ENCODE data around the gene PCDHB8. TPM values are rescaled to one million over a fixed set of nuclear protein-coding genes. Genes with fewer than 3 reads are reported as not detected.
"Not testable (repeated sequence)": the region's sequence is repeated elsewhere in the genome, so short reads cannot be mapped to it uniquely, and the experiment has no call there.

Gene PCDHB8
- total RNA-seq: 1 to 10 TPM; 2.3 to 3.5 TPM
- long read RNA-seq, donor 1: 0 reads
- long read RNA-seq, donor 2: 0 reads

- intact Hi-C loops (cut with DNase I); DNase-seq (ENCODE audit: low spot score): not testable (repeated sequence)
These were observed at the start of gene PCDHB8 for GRCh38 chr5:141177577-141178191. TSS of gene PCDHB8 (plus strand) at chr5:141177790. CDS start at chr5:141178035, 245 bp downstream.

- intact Hi-C loops (cut with DNase I): no loop called here
- no peak for DNase-seq (ENCODE audit: low spot score)
These were observed 42.4 kb upstream of the PCDHB8 start, which contains the start of gene PCDHB5 for GRCh38 chr5:141135030-141135717. TSS of gene PCDHB5 (plus strand) at chr5:141135206. CDS start at chr5:141135435, 229 bp downstream.

- intact Hi-C loops (cut with DNase I): no loop called here
- DNase-seq (ENCODE audit: low spot score): no peak
These were observed 41.8 kb upstream of the PCDHB8 start for GRCh38 chr5:141135718-141136266.

- DNase-seq (ENCODE audit: low spot score); intact Hi-C loops (cut with DNase I): not testable (repeated sequence)
These were observed 40.2 kb upstream of the PCDHB8 start for GRCh38 chr5:141137346-141137745.

- DNase-seq (ENCODE audit: low spot score): no peak
- intact Hi-C loops (cut with DNase I): no loop called here
These were observed 27.8 kb upstream of the PCDHB8 start, which contains the start of gene PCDHB6 for GRCh38 chr5:141149812-141150211. TSS of gene PCDHB6 (plus strand) at chr5:141150057. CDS start at chr5:141150258, 201 bp downstream.

- DNase-seq (ENCODE audit: low spot score): no peak
- intact Hi-C loops (cut with DNase I): no loop called here
These were observed 27.2 kb upstream of the PCDHB8 start for GRCh38 chr5:141150224-141150992.

GRCh38 chr5:141150993-141151325, 26.6 kb upstream of the PCDHB8 start:
- no peak for DNase-seq (ENCODE audit: low spot score)
- intact Hi-C loops (cut with DNase I): no loop called here

GRCh38 chr5:141151632-141152031, 26.0 kb upstream of the PCDHB8 start:
- intact Hi-C loops (cut with DNase I); DNase-seq (ENCODE audit: low spot score): not testable (repeated sequence)

- intact Hi-C loops (cut with DNase I); DNase-seq (ENCODE audit: low spot score): not testable (repeated sequence)
These were observed 25.5 kb upstream of the PCDHB8 start for GRCh38 chr5:141152096-141152495.

- intact Hi-C loops (cut with DNase I): no loop called here
- DNase-seq (ENCODE audit: low spot score): no peak
These were observed 21.8 kb upstream of the PCDHB8 start for GRCh38 chr5:141155540-141156374.

GRCh38 chr5:141157356-141157755, 20.2 kb upstream of the PCDHB8 start:
- DNase-seq (ENCODE audit: low spot score); intact Hi-C loops (cut with DNase I): not testable (repeated sequence)

- intact Hi-C loops (cut with DNase I); DNase-seq (ENCODE audit: low spot score): not testable (repeated sequence)
These were observed 19.7 kb upstream of the PCDHB8 start for GRCh38 chr5:141157901-141158300.

- no peak for DNase-seq (ENCODE audit: low spot score)
- intact Hi-C loops (cut with DNase I): no loop called here
These were observed 5.0 kb upstream of the PCDHB8 start, which contains the start of gene PCDHB7 for GRCh38 chr5:141172381-141173204. TSS of gene PCDHB7 (plus strand) at chr5:141172644. CDS start at chr5:141172836, 192 bp downstream.

GRCh38 chr5:141174291-141175104, 3.1 kb upstream of the PCDHB8 start:
- intact Hi-C loops (cut with DNase I); DNase-seq (ENCODE audit: low spot score): not testable (repeated sequence)

GRCh38 chr5:141175933-141176332, 1.7 kb upstream of the PCDHB8 start:
- intact Hi-C loops (cut with DNase I): no loop called here
- no peak for DNase-seq (ENCODE audit: low spot score)

GRCh38 chr5:141179371-141179770, 1.8 kb downstream of the PCDHB8 start:
- intact Hi-C loops (cut with DNase I): not testable (repeated sequence)

GRCh38 chr5:141179876-141180275, 2.3 kb downstream of the PCDHB8 start:
- intact Hi-C loops (cut with DNase I); DNase-seq (ENCODE audit: low spot score): not testable (repeated sequence)

More at GRCh38 chr5:141179371-141179770, 1.8 kb downstream of the PCDHB8 start:
- not testable (repeated sequence) for DNase-seq (ENCODE audit: low spot score)
